ENCODE results near the gene MMP12.
A peak's percentile ranks its signal among the peaks of the same experiment; 100 is the strongest.

Gene MMP12

DNA sequence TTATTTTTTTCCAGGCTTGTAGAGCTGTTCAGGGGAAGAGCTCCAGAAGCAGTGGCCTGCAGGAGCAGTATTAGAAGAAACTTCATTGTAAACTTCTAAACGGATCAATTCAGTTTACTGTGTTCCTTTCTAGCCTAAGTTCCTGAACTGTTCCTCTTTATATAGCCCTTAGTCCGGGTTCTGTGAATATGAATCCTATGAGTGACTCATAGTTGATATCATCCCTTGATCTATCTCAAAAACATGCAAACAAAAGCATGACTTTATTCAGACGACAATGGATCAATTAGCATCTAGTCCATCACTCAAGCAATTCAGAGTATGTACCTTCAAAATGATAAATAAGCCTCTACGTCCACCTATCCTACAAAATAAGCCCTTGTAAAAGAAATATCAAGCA is at the start of gene MMP12:
MMP12 (minus strand) TSS at position 131 of the 400 bp plus-strand sequence; CDS start at position 86, 45 bp downstream.
- H3K4me3 ChIP-seq (ENCODE audit: low read depth, low read length) = no peak within 1 kb of the TSS
- TF ChIP-seq, protein P1, sequence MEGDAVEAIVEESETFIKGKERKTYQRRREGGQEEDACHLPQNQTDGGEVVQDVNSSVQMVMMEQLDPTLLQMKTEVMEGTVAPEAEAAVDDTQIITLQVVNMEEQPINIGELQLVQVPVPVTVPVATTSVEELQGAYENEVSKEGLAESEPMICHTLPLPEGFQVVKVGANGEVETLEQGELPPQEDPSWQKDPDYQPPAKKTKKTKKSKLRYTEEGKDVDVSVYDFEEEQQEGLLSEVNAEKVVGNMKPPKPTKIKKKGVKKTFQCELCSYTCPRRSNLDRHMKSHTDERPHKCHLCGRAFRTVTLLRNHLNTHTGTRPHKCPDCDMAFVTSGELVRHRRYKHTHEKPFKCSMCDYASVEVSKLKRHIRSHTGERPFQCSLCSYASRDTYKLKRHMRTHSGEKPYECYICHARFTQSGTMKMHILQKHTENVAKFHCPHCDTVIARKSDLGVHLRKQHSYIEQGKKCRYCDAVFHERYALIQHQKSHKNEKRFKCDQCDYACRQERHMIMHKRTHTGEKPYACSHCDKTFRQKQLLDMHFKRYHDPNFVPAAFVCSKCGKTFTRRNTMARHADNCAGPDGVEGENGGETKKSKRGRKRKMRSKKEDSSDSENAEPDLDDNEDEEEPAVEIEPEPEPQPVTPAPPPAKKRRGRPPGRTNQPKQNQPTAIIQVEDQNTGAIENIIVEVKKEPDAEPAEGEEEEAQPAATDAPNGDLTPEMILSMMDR (IDR thresholded peaks at IDR 0.05; ENCODE audit: low read depth, low read length) = no peak

DNA sequence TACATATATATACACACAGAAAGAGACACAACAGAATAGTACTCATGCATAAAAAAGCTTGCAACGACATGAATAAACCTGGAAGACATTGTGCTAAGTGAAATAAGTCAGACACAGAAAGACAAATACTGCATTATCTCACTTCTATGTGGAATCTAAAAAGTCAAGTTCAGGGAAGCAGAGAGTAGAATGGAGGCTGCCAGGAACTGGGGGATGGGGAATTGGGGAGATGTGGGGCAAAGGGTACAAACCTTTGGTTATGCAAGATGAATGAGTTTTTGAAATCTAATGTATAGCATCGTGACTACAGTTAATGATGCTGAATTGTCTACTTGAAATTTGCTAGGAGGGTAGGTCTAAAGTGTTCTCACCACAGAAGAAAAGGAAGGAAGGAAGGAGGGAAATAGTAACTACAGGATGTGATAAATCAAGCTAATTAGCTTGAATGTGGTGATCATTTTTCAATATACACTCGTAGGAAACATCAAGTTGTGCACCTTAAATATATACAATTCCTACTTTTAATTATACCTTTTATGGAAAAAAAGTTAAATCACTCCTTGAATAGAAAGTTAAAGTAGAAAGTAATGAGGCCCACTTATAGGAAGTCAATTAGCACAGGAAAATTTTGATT is 46.9 kb upstream of the MMP12 start:
- H3K4me3 ChIP-seq (ENCODE audit: low read depth, low read length) = no peak overlapping the region
- TF ChIP-seq, protein P1 (IDR thresholded peaks at IDR 0.05; ENCODE audit: low read depth, low read length) = no peak

DNA sequence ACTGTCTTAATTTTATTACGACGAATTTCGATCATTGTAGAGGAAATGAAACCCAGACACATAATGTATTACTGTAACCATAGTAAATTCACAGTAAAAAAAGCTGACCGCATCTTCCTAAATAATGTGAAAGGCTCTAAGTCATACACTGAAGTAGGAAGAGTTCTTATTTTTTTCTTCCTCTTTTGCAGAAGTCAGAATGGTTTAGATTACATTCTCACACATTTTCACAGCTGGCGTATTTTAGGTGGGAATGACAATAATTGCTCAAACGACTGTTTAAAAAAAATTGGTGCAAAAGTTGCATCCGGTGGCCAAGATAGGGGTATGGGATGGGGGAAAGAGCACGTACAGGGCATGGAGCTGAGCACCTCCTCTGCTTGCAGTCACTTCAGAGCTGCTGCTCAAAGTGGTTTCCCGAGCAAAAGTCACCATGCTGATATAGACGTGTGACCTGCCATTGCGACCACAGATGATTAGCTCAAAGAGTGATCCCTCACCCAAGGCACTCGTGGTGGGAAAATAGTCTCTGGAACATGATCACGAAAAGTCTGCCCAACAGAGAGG is 45.4 kb upstream of the MMP12 start:
- TF ChIP-seq, protein P1 (IDR thresholded peaks at IDR 0.05; ENCODE audit: low read depth, low read length) = no peak
- H3K4me3 ChIP-seq (ENCODE audit: low read depth, low read length) = no peak overlapping the region

DNA sequence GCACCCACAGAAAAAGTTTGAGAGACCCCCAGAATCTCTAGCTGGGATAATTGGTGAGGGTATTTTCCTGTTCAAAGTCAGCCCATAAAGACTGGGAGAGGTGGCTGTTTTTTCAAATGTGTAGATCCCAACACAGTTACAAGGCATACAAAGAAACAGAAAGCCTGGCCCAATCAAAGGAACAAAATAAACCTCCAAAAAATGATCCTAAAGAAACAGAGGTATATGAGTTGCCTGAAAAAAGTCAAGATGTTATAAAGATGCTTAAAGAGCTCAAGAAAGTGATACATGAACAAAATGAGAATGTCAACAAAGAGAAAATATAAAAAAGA is 40.2 kb upstream of the MMP12 start:
- no peak overlapping the region for H3K4me3 ChIP-seq (ENCODE audit: low read depth, low read length)

DNA sequence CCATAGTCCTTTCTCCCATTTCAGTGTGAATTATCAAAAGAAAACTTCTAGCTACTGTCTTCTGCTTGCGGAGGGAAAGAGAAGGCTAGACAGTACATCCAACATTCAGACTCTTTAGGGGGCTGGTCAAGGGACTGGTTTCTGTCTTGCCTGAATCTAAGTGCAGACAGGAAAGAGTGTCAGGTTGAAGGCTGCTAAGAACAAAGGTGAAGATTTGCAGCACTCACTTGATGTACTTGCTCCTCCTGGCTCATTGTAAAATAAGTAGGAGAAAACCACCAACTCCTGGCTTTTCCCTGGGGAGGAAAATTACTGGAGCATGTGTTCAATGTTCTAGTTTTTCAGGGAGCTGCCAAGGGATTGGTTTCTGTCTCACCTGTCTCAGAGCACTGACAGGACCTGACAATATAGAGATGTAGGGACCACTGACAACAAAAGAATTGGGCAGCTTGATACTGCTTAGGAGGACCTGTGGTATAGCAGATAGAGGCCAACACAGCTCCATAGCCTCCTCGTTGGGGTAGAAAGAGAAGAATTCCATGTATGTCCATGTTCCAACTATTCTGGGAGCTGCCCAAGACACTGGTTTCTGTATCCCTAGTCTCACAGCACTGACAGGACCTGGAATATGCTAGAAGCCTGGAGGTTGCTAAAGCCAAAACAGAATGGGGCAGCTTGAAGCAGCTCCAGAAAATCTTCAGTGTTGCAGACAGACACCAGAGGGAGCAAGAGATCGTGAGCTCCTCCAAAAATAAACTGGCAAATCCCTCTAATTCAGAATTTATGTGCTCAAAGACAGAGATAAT is 39.7 kb upstream of the MMP12 start:
- TF ChIP-seq, protein P1 (IDR thresholded peaks at IDR 0.05; ENCODE audit: low read depth, low read length) = peak; percentile 71
- H3K4me3 ChIP-seq (ENCODE audit: low read depth, low read length) = no peak overlapping the region

More for the DNA sequence above, 40.2 kb upstream of the MMP12 start:
- TF ChIP-seq, protein P1 (IDR thresholded peaks at IDR 0.05; ENCODE audit: low read depth, low read length) = no peak

DNA sequence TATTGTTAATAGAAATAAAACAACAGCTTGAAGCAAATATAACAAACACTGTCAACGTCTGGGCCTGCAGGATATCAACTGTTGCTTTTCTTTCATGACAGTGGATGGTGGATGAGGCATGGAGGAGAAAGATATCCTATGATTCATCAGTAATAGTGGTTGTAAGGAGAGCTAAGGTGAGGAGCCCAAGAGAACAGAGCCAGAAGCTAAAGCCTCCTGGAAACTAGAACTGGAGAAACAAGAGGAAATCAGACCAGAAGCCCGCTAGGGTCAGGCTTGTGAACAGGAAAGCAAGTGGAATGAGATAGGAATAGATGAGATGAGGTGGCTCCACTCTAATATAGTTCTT is 37.7 kb upstream of the MMP12 start:
- TF ChIP-seq, protein P1 (IDR thresholded peaks at IDR 0.05; ENCODE audit: low read depth, low read length) = no peak
- no peak overlapping the region for H3K4me3 ChIP-seq (ENCODE audit: low read depth, low read length)
